Neural cell (in vitro differentiated cells): ENCODE measurements around the gene FAM117A.

Experiments used
- POLR2AphosphoS5 ChIP-seq: IDR thresholded peaks from 2 replicates; pipeline ENCODE4 v1.6.1; 2012
- SMC3 ChIP-seq: fragments of 450-650 bp; conservative IDR thresholded peaks from 2 replicates; pipeline ENCODE4 v1.6.1; 2014; ENCODE audit warnings: antibody characterized with exemption, mild to moderate bottlenecking, moderate library complexity; ENCODE audit not compliant: poor library complexity
- TAF1 ChIP-seq: IDR thresholded peaks from 2 replicates; pipeline ENCODE4 v1.6.1; 2012; ENCODE audit warnings: low read depth
- TF ChIP-seq, protein P1 (sequence below): fragments of 450-650 bp; IDR thresholded peaks from 2 replicates; pipeline ENCODE4 v1.5.1; 2014; ENCODE audit warnings: antibody characterized with exemption, mild to moderate bottlenecking, moderate library complexity; ENCODE audit not compliant: poor library complexity, severe bottlenecking

DNA sequence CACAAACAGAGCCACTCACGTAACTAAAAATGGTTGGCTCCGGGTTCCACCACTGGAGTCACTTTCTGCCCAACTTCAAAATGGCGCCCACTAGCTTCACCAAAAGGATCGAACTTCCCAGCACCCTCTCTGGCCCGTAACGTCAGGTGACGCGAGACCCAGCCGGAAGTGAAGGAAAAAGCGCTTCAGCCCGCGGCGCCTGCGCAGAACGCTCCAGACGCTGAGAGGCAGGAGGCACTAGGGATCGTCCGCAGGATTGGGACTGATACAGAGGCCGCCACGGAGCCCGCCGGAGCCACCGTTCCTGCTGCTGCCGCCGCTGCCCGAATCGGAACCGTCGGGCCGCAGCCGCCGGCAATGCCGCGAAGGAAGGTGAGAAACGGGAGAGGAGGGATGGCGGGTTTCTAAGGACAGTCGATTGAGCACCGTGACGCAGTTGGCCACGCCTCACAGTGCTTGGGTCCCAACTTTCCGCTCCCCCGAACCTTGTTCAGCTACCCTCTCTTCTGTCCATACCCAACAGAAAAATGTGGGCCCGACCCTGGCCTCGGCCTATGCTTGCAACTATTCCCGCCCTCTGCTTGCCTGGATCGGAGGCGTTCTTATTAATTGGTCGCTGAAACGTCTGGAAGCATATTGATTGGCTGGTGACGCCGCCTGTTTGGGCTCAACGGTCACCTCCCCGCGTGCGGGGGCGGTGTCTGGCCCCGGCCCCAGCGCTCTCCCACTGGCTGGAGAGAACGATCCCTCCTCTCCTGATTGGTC is 24.7 kb upstream of the FAM117A start, which contains the start of gene KAT7:
- TF ChIP-seq, protein P1, sequence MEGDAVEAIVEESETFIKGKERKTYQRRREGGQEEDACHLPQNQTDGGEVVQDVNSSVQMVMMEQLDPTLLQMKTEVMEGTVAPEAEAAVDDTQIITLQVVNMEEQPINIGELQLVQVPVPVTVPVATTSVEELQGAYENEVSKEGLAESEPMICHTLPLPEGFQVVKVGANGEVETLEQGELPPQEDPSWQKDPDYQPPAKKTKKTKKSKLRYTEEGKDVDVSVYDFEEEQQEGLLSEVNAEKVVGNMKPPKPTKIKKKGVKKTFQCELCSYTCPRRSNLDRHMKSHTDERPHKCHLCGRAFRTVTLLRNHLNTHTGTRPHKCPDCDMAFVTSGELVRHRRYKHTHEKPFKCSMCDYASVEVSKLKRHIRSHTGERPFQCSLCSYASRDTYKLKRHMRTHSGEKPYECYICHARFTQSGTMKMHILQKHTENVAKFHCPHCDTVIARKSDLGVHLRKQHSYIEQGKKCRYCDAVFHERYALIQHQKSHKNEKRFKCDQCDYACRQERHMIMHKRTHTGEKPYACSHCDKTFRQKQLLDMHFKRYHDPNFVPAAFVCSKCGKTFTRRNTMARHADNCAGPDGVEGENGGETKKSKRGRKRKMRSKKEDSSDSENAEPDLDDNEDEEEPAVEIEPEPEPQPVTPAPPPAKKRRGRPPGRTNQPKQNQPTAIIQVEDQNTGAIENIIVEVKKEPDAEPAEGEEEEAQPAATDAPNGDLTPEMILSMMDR: peak; percentile 43
- TF ChIP-seq TAF1: peak; percentile 77
- peak; percentile 99 for TF ChIP-seq POLR2AphosphoS5
- TF ChIP-seq SMC3: no peak
